Thyroid gland (tissue), 4 donors: ENCODE data around the gene ZNF280B.

Source experiments
- POLR2A ChIP-seq, 2 donors: fragments of 450-650 bp; IDR thresholded peaks; one replicate each; pipeline ENCODE4 v1.6.1; 2017; ENCODE audit warnings: antibody characterized with exemption in 2 of 2, mild to moderate bottlenecking in 2 of 2, moderate library complexity in 1 of 2
- TF ChIP-seq, protein P1 (sequence below), 6 experiments: fragments of 200-600 bp in 3 of 6; fragments of 450-650 bp in 3 of 6; sonication (generic) in 3 of 6; IDR thresholded peaks; one replicate each; pipeline ENCODE4 v1.5.1; 2016 to 2019; ENCODE audit warnings: antibody characterized with exemption in 6 of 6, mild to moderate bottlenecking in 2 of 6, inconsistent platforms in 1 of 6, moderate library complexity in 1 of 6

DNA sequence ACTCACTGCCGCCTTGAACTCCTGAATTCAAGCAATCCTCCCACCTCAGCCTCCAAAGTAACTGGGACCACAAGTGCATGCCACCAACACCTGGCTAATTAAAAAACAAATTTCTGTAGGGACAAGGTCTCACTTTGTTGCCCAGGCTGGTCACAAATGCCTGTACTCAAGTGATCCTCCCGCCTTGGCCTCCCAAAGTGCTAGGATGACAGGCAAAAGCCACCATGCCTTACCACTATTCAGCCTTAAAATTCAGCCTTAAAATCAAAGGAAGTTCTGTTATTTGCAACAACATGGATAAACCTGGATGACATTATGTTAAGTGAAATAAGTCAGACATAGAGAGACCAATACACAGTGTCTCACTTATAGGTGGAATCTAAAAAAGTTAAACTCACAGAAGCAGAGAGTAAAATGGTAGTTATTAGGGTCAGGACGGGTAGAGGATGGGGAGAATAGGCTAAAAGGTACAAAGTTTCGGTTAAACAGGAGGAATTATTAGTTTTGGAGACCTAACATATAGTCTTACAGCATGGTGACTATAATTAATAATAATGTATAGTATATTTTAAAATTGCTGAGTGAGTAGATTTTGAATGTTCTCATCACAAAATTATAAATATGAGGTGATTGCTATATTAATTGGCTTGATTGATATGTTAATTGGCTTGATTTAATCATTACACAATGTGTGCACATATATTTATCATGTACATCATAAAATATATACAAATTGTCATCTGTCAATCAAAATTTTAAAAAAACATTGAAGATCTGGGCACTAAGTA lies 17.8 kb upstream of the ZNF280B start:
- TF ChIP-seq, protein P1, sequence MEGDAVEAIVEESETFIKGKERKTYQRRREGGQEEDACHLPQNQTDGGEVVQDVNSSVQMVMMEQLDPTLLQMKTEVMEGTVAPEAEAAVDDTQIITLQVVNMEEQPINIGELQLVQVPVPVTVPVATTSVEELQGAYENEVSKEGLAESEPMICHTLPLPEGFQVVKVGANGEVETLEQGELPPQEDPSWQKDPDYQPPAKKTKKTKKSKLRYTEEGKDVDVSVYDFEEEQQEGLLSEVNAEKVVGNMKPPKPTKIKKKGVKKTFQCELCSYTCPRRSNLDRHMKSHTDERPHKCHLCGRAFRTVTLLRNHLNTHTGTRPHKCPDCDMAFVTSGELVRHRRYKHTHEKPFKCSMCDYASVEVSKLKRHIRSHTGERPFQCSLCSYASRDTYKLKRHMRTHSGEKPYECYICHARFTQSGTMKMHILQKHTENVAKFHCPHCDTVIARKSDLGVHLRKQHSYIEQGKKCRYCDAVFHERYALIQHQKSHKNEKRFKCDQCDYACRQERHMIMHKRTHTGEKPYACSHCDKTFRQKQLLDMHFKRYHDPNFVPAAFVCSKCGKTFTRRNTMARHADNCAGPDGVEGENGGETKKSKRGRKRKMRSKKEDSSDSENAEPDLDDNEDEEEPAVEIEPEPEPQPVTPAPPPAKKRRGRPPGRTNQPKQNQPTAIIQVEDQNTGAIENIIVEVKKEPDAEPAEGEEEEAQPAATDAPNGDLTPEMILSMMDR (IDR thresholded peaks at IDR 0.05), result no peak
- TF ChIP-seq POLR2A (IDR thresholded peaks at IDR 0.05), result no peak
